Mesenchymal stem cell (in vitro differentiated cells and primary cell): Measurements from ENCODE around the gene MBNL1.

Experiments used
- DNase-seq: peaks from one replicate; pipeline ENCODE4 v3.0.0-alpha.2; 2013
- H2AFZ ChIP-seq: one replicate; pipeline ENCODE4 v1.6.1; 2013; ENCODE audit warnings: low read depth, mild to moderate bottlenecking, control low read depth, inconsistent platforms, low read length, moderate library complexity
- H2AK5ac ChIP-seq: 2 replicates; pipeline ENCODE4 v1.6.1; 2013; ENCODE audit warnings: low read length, moderate library complexity, mild to moderate bottlenecking, inconsistent platforms; ENCODE audit not compliant: severe bottlenecking
- H2BK120ac ChIP-seq: one replicate; pipeline ENCODE4 v1.6.1; 2013; ENCODE audit warnings: low read depth, mild to moderate bottlenecking, inconsistent platforms, low read length, moderate library complexity
- H2BK12ac ChIP-seq, 2 experiments: one replicate each; pipeline ENCODE4 v1.6.1; 2013; ENCODE audit warnings: inconsistent platforms in 2 of 2, low read length in 2 of 2, mild to moderate bottlenecking in 2 of 2, moderate library complexity in 2 of 2, control low read depth in 1 of 2
- H2BK15ac ChIP-seq: one replicate; pipeline ENCODE4 v1.6.1; 2013; ENCODE audit warnings: mild to moderate bottlenecking, low read depth, inconsistent platforms; ENCODE audit not compliant: poor library complexity, severe bottlenecking
- H2BK5ac ChIP-seq: 2 replicates; pipeline ENCODE4 v1.6.1; 2013; ENCODE audit warnings: low read depth, mild to moderate bottlenecking, low read length, control low read depth, inconsistent platforms; ENCODE audit not compliant: poor library complexity, severe bottlenecking
- H3K14ac ChIP-seq, 2 experiments: one replicate each; pipeline ENCODE4 v1.6.1; 2013; ENCODE audit warnings: inconsistent platforms in 2 of 2, low read length in 2 of 2, control low read depth in 1 of 2, mild to moderate bottlenecking in 1 of 2, moderate library complexity in 1 of 2
- H3K18ac ChIP-seq, 2 experiments: one replicate each; pipeline ENCODE4 v1.6.1; 2013; ENCODE audit warnings: inconsistent platforms in 2 of 2, low read length in 2 of 2, control low read depth in 1 of 2, low read depth in 1 of 2, mild to moderate bottlenecking in 1 of 2
- H3K23ac ChIP-seq, 2 experiments: one replicate each; pipeline ENCODE4 v1.6.1; 2013; ENCODE audit warnings: inconsistent platforms in 2 of 2, low read length in 2 of 2, mild to moderate bottlenecking in 2 of 2, moderate library complexity in 2 of 2, control low read depth in 1 of 2
- H3K27ac ChIP-seq: 2 replicates; pipeline ENCODE4 v1.5.1; 2013; ENCODE audit warnings: mild to moderate bottlenecking, moderate library complexity, low read length, control low read depth, inconsistent platforms; ENCODE audit not compliant: poor library complexity, severe bottlenecking
- H3K27me3 ChIP-seq, 2 experiments: 2 replicates each; pipeline versions ENCODE4 v1.6.1 to v1.7.0; 2013; ENCODE audit warnings: low read length in 2 of 2, mild to moderate bottlenecking in 2 of 2, moderate library complexity in 2 of 2, control low read depth in 1 of 2, inconsistent platforms in 1 of 2; ENCODE audit not compliant: control insufficient read depth in 1 of 2, insufficient read depth in 1 of 2
- H3K36me3 ChIP-seq, 2 experiments: 2 replicates each; pipeline versions ENCODE4 v1.6.1 to v1.7.0; 2013; ENCODE audit warnings: low read length in 2 of 2, control low read depth in 1 of 2, inconsistent platforms in 1 of 2, low read depth in 1 of 2, mild to moderate bottlenecking in 1 of 2; ENCODE audit not compliant: insufficient read depth in 2 of 2, control insufficient read depth in 1 of 2
- H3K4ac ChIP-seq, 2 experiments: one replicate each; pipeline ENCODE4 v1.6.1; 2013; ENCODE audit warnings: inconsistent platforms in 2 of 2, low read length in 2 of 2, mild to moderate bottlenecking in 2 of 2, moderate library complexity in 2 of 2, control low read depth in 1 of 2, low read depth in 1 of 2
- H3K4me1 ChIP-seq: 2 replicates; pipeline ENCODE4 v1.6.1; 2013; ENCODE audit warnings: low read depth, low read length, control low read depth; ENCODE audit not compliant: control insufficient read depth, insufficient read depth
- H3K4me2 ChIP-seq: 2 replicates; pipeline ENCODE4 v1.6.1; 2013; ENCODE audit warnings: low read length, mild to moderate bottlenecking, inconsistent platforms; ENCODE audit not compliant: poor library complexity, severe bottlenecking
- H3K4me3 ChIP-seq, 2 experiments: 2 replicates each; pipeline versions ENCODE4 v1.5.1 to v1.7.0; 2013; ENCODE audit warnings: low read length in 2 of 2, mild to moderate bottlenecking in 2 of 2, control low read depth in 1 of 2, low read depth in 1 of 2; ENCODE audit not compliant: insufficient read depth in 1 of 2
- H3K79me1 ChIP-seq: replicated peaks from 2 replicates; pipeline ENCODE4 v1.6.1; 2013; ENCODE audit warnings: mild to moderate bottlenecking, control low read depth, low read length, inconsistent platforms; ENCODE audit not compliant: poor library complexity, severe bottlenecking
- H3K9ac ChIP-seq: 2 replicates; pipeline ENCODE4 v1.7.0; 2013; ENCODE audit warnings: mild to moderate bottlenecking, low read length, moderate library complexity
- H3K9me3 ChIP-seq: 2 replicates; pipeline ENCODE4 v1.7.0; 2013; ENCODE audit warnings: mild to moderate bottlenecking, low read length; ENCODE audit not compliant: control insufficient read depth
- H4K8ac ChIP-seq: one replicate; pipeline ENCODE4 v1.6.1; 2013; ENCODE audit warnings: inconsistent platforms, mild to moderate bottlenecking, low read length, moderate library complexity
- H4K91ac ChIP-seq: one replicate; pipeline ENCODE4 v1.6.1; 2013; ENCODE audit warnings: mild to moderate bottlenecking, low read length, inconsistent platforms
- WGBS: methylation state at CpG from one replicate; pipeline ENCODE4 v1.1.7; 2013; ENCODE audit warnings: mixed read lengths; 5-methylcytosine and 5-hydroxymethylcytosine counted together

The MBNL1 gene

GRCh38 chr3:152392272-152392880 is 123.6 kb downstream of the MBNL1 start:
- Histone ChIP-seq H3K27me3 (no peaks in the 10 kb centered on the region), H3K9ac (no peak overlapping the region), H2BK120ac (no peak overlapping the region), H2BK5ac (no peak overlapping the region), H3K4ac (no peak overlapping the region), H3K18ac (no peak overlapping the region), H2AFZ (no peak overlapping the region), H3K4me1 (peaks cover 5% of the 10 kb centered on the region), H2AK5ac (no peak overlapping the region), H3K14ac (no peak overlapping the region), H3K27ac (no peak overlapping the region), H3K23ac (no peak overlapping the region), H3K36me3 (peaks cover 4 to 34% of the 10 kb centered on the region in 2 experiments), H3K4me2 (no peak overlapping the region), H3K79me1 (peaks cover 10% of the 10 kb centered on the region), H3K4me3 (no peak overlapping the region), H2BK12ac (no peak overlapping the region), H4K8ac (no peak overlapping the region), H4K91ac (no peak overlapping the region), H2BK15ac (no peak overlapping the region), H3K9me3 (no peaks in the 10 kb centered on the region)
- 50% methylated on average over 1 of the region's 1 CpG for WGBS
- DNase-seq = peak; percentile 51

- Histone ChIP-seq H3K4me2 (no peak overlapping the region), H3K4me1 (peaks cover 5% of the 10 kb centered on the region), H2AK5ac (no peak overlapping the region)
Measured at GRCh38 chr3:152394246-152394645, 125.5 kb downstream of the MBNL1 start.

GRCh38 chr3:152395764-152396163 is 127.0 kb downstream of the MBNL1 start:
- Histone ChIP-seq H3K9me3 (no peaks in the 10 kb centered on the region), H2BK15ac (no peak overlapping the region), H3K18ac (peak overlapping the region in 1 of 2 experiments; percentile 17), H2AK5ac (peak overlapping the region; percentile 32), H3K27me3 (no peaks in the 10 kb centered on the region), H2BK5ac (no peak overlapping the region), H4K8ac (peak overlapping the region; percentile 41), H3K14ac (no peak overlapping the region), H3K4me3 (no peak overlapping the region), H3K79me1 (peaks cover 8% of the 10 kb centered on the region), H3K4ac (no peak overlapping the region), H3K4me1 (peaks cover 4% of the 10 kb centered on the region), H2AFZ (no peak overlapping the region), H3K23ac (no peak overlapping the region), H3K4me2 (no peak overlapping the region), H4K91ac (no peak overlapping the region), H2BK120ac (no peak overlapping the region), H3K36me3 (peaks cover 4 to 25% of the 10 kb centered on the region in 2 experiments), H2BK12ac (peak overlapping the region in 1 of 2 experiments; percentile 24), H3K27ac (no peak overlapping the region), H3K9ac (no peak overlapping the region)
- no peak for DNase-seq
- 88% methylated on average over 3 of the region's 4 CpGs for WGBS

More at GRCh38 chr3:152394246-152394645, 125.5 kb downstream of the MBNL1 start:
- no peaks in the 10 kb centered on the region for H3K27me3 ChIP-seq
- WGBS = no CpG with 5 or more reads among the region's 1 CpG
- H2AFZ ChIP-seq = no peak overlapping the region
- H2BK120ac ChIP-seq = no peak overlapping the region
- no peak overlapping the region for H4K91ac ChIP-seq
- no peak for DNase-seq
- H2BK12ac ChIP-seq = no peak overlapping the region
- no peak overlapping the region for H3K9ac ChIP-seq
- H3K4ac ChIP-seq = no peak overlapping the region
- peaks cover 4 to 33% of the 10 kb centered on the region in 2 experiments for H3K36me3 ChIP-seq
- H2BK15ac ChIP-seq = no peak overlapping the region
- no peak overlapping the region for H4K8ac ChIP-seq
- H3K18ac ChIP-seq = no peak overlapping the region
- H3K9me3 ChIP-seq = no peaks in the 10 kb centered on the region
- no peak overlapping the region for H3K23ac ChIP-seq
- no peak overlapping the region for H3K4me3 ChIP-seq
- H3K79me1 ChIP-seq = peaks cover 10% of the 10 kb centered on the region
- H3K27ac ChIP-seq = no peak overlapping the region
- H2BK5ac ChIP-seq = no peak overlapping the region
- H3K14ac ChIP-seq = no peak overlapping the region

GRCh38 chr3:152396867-152397266 is 128.1 kb downstream of the MBNL1 start:
- no peaks in the 10 kb centered on the region for H3K9me3 ChIP-seq
- H4K8ac ChIP-seq = no peak overlapping the region
- no peak overlapping the region for H3K18ac ChIP-seq
- H3K27ac ChIP-seq = no peak overlapping the region
- no peak overlapping the region for H2BK5ac ChIP-seq
- H3K23ac ChIP-seq = no peak overlapping the region
- no peak overlapping the region for H2BK15ac ChIP-seq
- H3K27me3 ChIP-seq = no peaks in the 10 kb centered on the region
- no peak overlapping the region for H2BK12ac ChIP-seq
- H3K36me3 ChIP-seq = peaks cover 4 to 22% of the 10 kb centered on the region in 2 experiments
- H2AK5ac ChIP-seq = no peak overlapping the region
- H3K4me1 ChIP-seq = peaks cover 2% of the 10 kb centered on the region
- no peak overlapping the region for H3K9ac ChIP-seq
- H2AFZ ChIP-seq = no peak overlapping the region
- H4K91ac ChIP-seq = no peak overlapping the region
- no peak for DNase-seq
- H3K4me3 ChIP-seq = no peak overlapping the region
- H3K14ac ChIP-seq = no peak overlapping the region
- H2BK120ac ChIP-seq = no peak overlapping the region
- no peak overlapping the region for H3K4me2 ChIP-seq
- peaks cover 8% of the 10 kb centered on the region for H3K79me1 ChIP-seq
- no peak overlapping the region for H3K4ac ChIP-seq
